ENCODE measurements around the gene SLC2A6.

DNA sequence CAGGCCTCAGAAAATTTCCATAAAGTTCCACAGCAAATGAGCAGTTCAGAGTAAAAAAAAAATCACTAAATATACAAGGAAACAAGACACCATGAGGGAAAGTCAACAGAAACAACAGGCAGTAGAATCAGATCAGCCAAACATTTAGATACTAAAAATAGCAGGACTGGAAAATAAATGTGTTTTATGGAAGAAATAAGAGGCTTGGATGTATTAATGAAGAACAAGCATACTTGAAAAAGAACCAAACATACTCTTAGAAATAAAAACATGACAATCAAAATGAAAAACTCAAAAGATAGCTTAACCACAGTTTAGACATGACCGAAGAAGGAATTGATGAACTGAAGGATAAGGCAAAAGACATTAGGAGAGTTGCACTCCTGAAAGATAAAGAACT lies 23.2 kb upstream of the SLC2A6 start:
- TF ChIP-seq, protein P1, sequence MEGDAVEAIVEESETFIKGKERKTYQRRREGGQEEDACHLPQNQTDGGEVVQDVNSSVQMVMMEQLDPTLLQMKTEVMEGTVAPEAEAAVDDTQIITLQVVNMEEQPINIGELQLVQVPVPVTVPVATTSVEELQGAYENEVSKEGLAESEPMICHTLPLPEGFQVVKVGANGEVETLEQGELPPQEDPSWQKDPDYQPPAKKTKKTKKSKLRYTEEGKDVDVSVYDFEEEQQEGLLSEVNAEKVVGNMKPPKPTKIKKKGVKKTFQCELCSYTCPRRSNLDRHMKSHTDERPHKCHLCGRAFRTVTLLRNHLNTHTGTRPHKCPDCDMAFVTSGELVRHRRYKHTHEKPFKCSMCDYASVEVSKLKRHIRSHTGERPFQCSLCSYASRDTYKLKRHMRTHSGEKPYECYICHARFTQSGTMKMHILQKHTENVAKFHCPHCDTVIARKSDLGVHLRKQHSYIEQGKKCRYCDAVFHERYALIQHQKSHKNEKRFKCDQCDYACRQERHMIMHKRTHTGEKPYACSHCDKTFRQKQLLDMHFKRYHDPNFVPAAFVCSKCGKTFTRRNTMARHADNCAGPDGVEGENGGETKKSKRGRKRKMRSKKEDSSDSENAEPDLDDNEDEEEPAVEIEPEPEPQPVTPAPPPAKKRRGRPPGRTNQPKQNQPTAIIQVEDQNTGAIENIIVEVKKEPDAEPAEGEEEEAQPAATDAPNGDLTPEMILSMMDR (IDR thresholded peaks at IDR 0.05), result no peak
- no peak for TF ChIP-seq POLR2A (IDR thresholded peaks at IDR 0.05)
